ENCODE measurements around the gene PCSK2. TPM values are rescaled to one million over a fixed set of nuclear protein-coding genes. Genes with fewer than 3 reads are reported as not detected.

The PCSK2 gene
- polyA plus RNA-seq, 2 of the 4 experiments (the other 2 are of a cell fraction) = 0.01 TPM; not detected in 1

- FAIRE-seq = no peak
- Histone ChIP-seq H3K27ac (no peak overlapping the region), H3K4me1 (no peaks in the 10 kb centered on the region), H3K4me2 (no peak overlapping the region), H3K4me3 (no peak overlapping the region), H3K9me3 (no peaks in the 10 kb centered on the region)
- ChIA-PET CTCF (interaction anchor here (0.9 to 1.1 kb wide), 2 partner anchors 11 to 592 kb away, joined by 3 read pairs; no protein-coding TSS in a partner anchor), POLR2A (no interaction called here)
- no peak for TF ChIP-seq SMC3 (IDR thresholded peaks at IDR 0.05)
- no peak for TF ChIP-seq EHMT2 (IDR thresholded peaks at IDR 0.05; ENCODE audit: low read depth)
- ATAC-seq = no peak
- 9% methylated on average over 3 of the region's 3 CpGs for WGBS (ENCODE audit: missing lambda C conversion rate)
- no peak for DNase-seq (ENCODE audit: low read depth in 1 of 2, low spot score in 1 of 2)
These were observed 168.9 kb downstream of the PCSK2 start for GRCh38 chr20:17395729-17396128.

DNA sequence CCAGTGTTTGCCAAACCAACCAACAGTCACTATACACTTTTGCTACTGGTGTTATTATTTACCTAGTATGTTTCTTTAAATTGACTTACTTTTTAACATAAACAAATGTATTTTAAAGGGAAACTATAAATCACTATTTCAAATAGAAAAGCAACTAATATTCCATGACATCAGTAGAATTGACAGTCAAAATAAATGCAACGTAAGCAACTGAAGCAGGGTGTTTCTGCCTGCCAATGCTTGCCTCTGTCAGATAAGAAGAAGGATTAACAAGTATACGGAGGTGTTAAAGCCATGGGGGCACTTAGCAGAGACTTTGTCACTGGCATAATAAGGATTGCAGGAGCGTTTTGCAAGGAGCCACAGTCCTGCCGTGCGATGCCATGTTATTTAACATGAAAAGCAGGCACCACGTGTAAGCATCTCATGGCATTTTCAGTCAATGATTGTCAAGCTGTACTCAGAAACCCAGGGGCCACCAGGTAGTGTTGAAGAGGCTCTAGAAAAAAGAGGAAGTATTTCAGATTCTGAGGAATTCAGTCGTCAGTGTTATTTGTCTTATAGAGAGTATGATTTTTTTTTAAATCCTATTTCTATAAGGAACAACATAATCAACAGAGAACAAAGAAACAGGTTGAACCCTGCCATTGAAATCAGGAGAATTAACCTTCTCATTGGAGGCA is 172.6 kb downstream of the PCSK2 start:
- no peak overlapping the region for H3K4me3 ChIP-seq
- 6% methylated on average over 7 of the region's 7 CpGs for WGBS (ENCODE audit: missing lambda C conversion rate)
- no peak for ATAC-seq
- ChIA-PET POLR2A (no interaction called here), CTCF (no interaction called here)
- no peaks in the 10 kb centered on the region for H3K4me1 ChIP-seq
- no peaks in the 10 kb centered on the region for H3K9me3 ChIP-seq
- no peak for FAIRE-seq
- no peak for DNase-seq (ENCODE audit: low read depth in 1 of 2, low spot score in 1 of 2)
- no peak overlapping the region for H3K4me2 ChIP-seq
- TF ChIP-seq KDM1A (IDR thresholded peaks at IDR 0.05; ENCODE audit: low read depth) (no peak), MAFK (IDR thresholded peaks at IDR 0.05; ENCODE audit: partially characterized antibody) (peak; percentile 78), CHD4 (IDR thresholded peaks at IDR 0.05; ENCODE audit: borderline replicate concordance) (no peak), RARB (CRISPR knock-in tag; IDR thresholded peaks at IDR 0.05) (no peak), CEBPB (IDR thresholded peaks at IDR 0.05) (no peak)
- no peak overlapping the region for H3K27ac ChIP-seq

DNA sequence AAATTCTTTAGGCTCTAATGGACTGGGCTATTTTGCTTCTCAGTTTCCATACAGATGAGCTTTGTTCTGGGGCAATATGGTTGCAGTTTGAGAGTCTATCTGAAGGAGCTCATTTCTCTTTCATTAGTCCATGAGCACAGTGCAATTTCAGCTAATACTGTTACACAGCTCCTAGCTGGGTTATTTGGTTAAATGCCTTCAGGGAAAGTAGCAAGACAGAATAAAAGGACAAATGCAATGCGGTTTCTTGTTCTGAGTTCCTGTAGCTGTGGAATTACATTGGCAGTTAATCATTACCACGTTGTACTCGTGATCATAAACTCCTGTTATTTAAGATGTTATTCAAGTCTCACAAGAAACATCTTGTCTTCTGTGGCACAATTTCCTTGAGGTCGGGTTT is 176.6 kb downstream of the PCSK2 start:
- ChIA-PET POLR2A (no interaction called here), CTCF (no interaction called here)
- H3K9me3 ChIP-seq = no peaks in the 10 kb centered on the region
- no peak for ATAC-seq
- FAIRE-seq = no peak
- no peak overlapping the region for H3K27ac ChIP-seq
- H3K4me3 ChIP-seq = no peak overlapping the region
- no peak for TF ChIP-seq RAD21 (conservative IDR thresholded peaks at IDR 0.05 in 1 of 2, IDR thresholded peaks at IDR 0.05 in 1 of 2)
- TF ChIP-seq EHMT2 (IDR thresholded peaks at IDR 0.05; ENCODE audit: low read depth) = no peak
- TF ChIP-seq ZC3H11A (IDR thresholded peaks at IDR 0.05) = no peak
- no peak for TF ChIP-seq PHF8 (IDR thresholded peaks at IDR 0.05; ENCODE audit: borderline replicate concordance, low read depth)
- TF ChIP-seq MAFK (IDR thresholded peaks at IDR 0.05; ENCODE audit: partially characterized antibody) = no peak
- no peak for TF ChIP-seq EHF (CRISPR knock-in tag; IDR thresholded peaks at IDR 0.05)
- no peak for TF ChIP-seq HOXB5 (CRISPR knock-in tag; IDR thresholded peaks at IDR 0.05)
- TF ChIP-seq, protein P1, sequence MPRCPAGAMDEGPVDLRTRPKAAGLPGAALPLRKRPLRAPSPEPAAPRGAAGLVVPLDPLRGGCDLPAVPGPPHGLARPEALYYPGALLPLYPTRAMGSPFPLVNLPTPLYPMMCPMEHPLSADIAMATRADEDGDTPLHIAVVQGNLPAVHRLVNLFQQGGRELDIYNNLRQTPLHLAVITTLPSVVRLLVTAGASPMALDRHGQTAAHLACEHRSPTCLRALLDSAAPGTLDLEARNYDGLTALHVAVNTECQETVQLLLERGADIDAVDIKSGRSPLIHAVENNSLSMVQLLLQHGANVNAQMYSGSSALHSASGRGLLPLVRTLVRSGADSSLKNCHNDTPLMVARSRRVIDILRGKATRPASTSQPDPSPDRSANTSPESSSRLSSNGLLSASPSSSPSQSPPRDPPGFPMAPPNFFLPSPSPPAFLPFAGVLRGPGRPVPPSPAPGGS (IDR thresholded peaks at IDR 0.05) = no peak
- no peak for TF ChIP-seq TP53 (CRISPR knock-in tag; IDR thresholded peaks at IDR 0.05)
- no peak for TF ChIP-seq HES2 (IDR thresholded peaks at IDR 0.05)
- no peak for TF ChIP-seq FOSB (CRISPR knock-in tag; IDR thresholded peaks at IDR 0.05)
- TF ChIP-seq SREBF2 (IDR thresholded peaks at IDR 0.05) = no peak
- 8% methylated on average over 4 of the region's 4 CpGs for WGBS (ENCODE audit: missing lambda C conversion rate)
- H3K4me1 ChIP-seq = no peaks in the 10 kb centered on the region
- DNase-seq (ENCODE audit: low read depth in 1 of 2, low spot score in 1 of 2) = no peak
- H3K4me2 ChIP-seq = no peak overlapping the region

GRCh38 chr20:17406051-17406590 is 179.3 kb downstream of the PCSK2 start:
- POLR2A ChIA-PET = no interaction called here
- Histone ChIP-seq H3K4me1 (no peaks in the 10 kb centered on the region), H3K4me2 (no peak overlapping the region), H3K27ac (no peak overlapping the region), H3K9me3 (no peaks in the 10 kb centered on the region), H3K4me3 (no peak overlapping the region)
- CTCF ChIA-PET = interaction anchor here (1.1 to 1.4 kb wide), 4 partner anchors 11 to 604 kb away, joined by 3 to 4 read pairs (median 4); no protein-coding TSS in a partner anchor
- TF ChIP-seq HDAC2 (IDR thresholded peaks at IDR 0.05) (no peak), MAFK (IDR thresholded peaks at IDR 0.05; ENCODE audit: partially characterized antibody) (peak; percentile 24)
- 15% methylated on average over 3 of the region's 3 CpGs for WGBS (ENCODE audit: missing lambda C conversion rate)
- FAIRE-seq (no peak), ATAC-seq (no peak), DNase-seq (ENCODE audit: low read depth in 1 of 2, low spot score in 1 of 2) (no peak)

Measured in A549 (cell line).